ENCODE data around the gene UNC5B.
"Not testable (repeated sequence)": the region's sequence is repeated elsewhere in the genome, so short reads cannot be mapped to it uniquely, and the experiment has no call there.

Gene UNC5B

DNA sequence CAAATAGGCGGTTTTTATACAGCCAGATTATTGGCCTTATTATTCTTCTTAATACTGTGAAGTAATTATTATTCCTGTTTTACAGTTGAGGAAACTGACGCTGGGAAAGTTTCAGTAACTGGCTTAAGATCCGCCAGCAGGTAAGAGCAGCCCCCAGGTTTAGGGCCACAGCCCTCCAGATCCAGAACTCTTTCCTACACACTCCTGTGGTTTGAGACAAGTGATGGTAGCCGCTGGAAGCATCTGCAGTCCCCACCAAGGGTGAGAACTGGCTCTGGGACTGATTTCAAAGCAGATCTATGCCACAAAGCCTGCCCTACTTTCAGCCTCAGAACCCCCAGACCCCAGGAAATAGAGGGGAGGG is 3.0 kb upstream of the UNC5B start:
- DNase-seq (ENCODE audit: low read depth, low spot score): no peak

DNA sequence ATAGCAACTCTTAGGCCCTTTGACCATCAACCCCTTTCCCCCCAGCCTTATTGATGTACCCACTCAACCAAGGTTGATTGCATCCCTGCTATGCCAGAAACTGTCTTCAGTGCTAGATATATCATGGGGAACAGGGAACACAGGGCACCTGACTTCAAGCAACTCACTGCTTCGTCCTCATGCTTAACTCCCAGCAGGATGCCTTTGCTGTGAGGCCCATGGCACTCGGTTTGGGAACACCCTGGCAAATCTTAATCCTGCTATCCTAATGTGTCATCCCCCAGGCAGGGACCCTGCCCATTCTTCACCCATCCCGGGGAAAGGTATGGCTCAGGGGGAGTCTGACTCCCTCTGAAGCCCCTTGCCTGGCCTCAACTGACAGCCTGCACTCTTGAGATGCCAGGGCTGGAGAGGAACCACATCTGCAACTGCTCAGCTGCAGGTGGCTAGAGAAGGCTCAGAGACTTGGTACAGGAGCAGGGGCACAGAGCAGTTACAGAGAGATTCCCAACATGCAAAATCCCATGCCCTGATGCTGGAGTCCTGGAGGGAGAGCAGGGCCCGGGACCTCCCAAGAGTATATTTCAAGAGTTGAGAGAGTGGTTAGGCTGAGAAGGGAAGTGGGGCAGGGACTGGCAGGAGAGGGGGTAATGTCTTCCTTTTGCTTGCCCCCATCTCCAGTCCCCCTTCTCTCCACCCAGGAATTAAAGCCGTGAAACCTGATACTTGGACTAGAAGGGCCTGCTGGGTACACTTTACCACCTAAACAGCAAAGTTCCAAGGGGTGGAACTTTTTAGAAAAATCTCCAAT is 2.4 kb upstream of the UNC5B start:
- DNase-seq (ENCODE audit: low read depth, low spot score): no peak

DNA sequence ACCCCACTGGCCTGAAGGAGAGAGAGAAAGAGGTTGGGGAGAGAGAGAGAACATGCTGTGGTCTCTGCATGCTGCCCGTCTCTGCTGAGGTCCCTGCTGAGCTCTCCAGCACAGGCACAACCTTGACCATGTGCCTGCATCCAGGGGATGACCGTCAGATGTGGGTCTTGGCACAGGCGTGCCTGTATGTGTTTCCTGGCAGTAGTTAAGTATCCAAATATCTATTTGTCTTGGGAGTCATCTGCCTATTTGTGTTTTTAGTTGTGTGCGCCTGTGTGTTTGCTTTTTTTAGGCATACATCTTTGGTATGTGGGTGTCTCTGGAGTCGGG is 1.9 kb upstream of the UNC5B start:
- DNase-seq (ENCODE audit: low read depth, low spot score): no peak

DNA sequence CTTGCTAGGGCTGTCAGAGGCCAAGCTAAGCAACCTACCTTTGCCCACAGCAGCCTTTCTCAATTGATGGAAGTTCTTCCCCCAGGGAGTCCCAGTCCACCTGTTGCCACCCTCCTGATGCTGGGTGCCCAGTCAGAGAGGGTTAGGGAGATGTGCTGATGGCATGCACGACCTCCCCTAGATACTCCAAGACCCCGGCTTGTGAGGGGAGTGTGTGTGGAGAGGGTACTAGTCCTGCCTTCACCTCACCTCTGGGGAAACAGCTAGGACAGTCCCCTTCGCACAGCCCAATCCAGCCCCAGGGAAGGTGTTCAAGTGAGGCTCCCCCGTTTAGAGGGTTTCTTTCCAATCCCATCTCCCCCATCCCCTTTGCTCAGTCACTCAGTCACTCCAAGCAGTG is 1.3 kb upstream of the UNC5B start:
- DNase-seq (ENCODE audit: low read depth, low spot score): no peak

DNA sequence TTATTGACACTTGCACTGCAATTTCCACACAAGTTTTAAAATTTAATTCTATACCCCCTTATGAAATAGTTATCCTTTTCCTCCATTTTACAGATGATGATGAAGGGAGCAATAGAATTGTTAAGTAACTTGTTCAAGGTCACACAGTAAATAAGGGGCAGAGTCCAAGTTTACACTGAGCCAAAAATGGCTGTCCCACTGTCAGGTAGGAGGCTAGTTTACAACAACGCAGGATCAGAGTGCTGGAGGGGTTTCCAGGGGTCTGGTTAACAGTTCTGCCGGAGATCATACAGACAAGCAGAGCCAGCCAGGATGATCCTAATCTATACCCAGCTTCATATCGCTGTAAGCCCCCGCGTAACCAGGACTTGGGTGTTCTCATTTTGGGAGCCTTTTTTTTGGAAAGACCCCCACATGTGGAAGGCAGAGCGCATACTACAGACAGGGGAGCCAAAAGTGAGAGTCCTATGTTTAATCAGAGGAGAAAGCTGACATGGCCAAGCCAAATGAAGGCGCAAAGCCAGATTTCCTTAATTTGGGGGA is 524 bp upstream of the UNC5B start:
- DNase-seq (ENCODE audit: low read depth, low spot score): no peak

DNA sequence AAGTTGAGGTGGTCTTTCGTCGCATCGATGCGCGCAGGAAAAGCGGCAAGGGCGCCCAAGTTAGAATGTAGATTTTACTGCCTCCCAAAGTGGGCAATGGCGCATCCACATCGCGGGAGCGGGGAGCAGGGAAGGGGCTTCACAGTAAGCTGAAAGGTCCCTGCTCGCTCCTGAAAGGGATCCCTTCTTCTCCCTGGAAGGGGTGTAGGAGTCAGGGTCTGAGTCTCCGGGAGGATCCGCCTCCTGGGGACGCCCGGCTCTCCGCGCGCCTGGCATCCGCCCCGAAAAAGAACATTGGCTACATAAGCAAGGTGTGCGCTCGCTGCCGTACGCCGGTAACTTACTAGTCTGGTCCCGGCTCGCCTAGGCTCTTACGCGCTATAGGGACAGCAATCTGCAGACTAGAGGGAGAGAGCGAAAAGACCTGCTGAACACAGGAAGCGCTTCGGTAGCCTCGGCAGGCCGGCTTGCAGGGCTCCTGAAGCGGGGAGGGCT is 804 bp downstream of the UNC5B start:
- no peak for DNase-seq (ENCODE audit: low read depth, low spot score)

DNA sequence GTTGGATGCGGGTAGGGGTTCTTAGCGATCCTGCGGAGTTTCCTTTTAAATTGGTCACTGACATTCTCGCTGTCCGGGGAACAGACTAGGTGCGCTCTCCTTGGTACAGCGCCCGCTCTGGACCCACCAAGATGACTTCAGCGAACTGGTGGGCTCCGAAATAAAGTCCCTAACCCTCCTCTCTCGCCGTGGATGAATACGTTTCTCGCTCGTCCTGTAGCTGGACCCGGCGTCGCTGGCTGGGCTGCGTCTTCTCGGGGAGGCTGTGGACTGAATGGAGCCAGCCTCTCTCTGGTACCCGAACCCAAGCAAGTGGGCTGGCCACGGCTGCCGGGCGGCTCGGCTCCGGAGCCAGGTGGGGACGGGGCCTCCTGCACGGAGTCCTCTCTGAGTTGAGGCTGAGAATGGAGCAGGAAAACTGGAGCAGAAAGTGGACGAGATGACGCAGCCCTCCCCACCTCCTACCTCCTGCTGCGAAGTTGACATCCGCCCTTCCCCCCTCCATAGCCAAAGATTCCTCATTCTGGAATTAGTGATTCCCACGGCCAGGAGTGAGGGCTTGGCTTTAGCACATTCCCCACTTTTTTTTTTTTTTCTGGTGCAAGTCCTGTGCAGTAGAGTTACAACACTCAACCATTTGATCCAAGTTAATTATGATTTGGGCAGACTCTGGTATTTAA is 1.5 kb downstream of the UNC5B start:
- DNase-seq (ENCODE audit: low read depth, low spot score): no peak

DNA sequence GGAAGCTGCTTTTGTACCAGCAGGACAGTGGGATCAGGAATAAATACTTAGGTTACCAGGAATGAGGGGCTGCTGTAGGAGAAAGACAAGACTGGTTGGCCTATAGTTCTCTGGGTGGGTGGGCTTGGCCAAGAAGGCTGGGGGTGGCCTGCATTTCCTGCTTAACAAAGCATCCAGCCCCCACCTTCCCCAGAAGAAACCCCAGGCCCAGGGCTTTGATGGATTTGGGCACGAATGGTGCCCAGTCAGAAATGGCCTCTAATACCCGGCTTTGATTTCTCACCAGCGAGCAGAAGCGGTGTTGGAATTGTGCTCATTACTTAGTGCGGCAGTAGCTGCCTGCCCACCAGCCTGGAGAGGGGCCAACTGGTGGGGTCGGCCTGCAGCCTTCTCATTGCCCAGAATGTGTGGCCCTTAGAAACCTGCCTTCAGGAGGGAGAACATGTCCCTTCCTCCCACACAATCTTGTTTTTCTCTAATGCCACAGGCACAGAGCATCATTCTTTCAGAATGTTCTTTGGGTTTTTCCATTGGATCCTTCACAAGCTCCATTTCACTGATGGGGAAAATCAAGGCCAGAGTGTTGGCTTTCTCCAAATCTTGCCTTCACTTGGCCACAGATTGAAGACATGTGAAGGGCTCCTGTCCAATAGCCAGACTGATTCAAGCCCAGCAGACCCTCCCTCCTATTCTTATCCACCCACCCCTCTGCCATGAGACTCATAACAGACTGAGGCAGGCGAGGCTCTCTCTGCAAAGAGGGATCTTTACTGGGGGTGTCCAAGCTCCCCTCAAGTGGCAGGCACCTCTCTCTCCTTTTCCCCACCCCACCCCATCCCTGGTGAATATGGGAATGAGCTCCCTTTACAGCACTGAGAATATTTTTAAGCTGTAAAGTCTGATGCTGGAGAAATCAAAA is 2.5 kb downstream of the UNC5B start:
- no peak for DNase-seq (ENCODE audit: low read depth, low spot score)

DNA sequence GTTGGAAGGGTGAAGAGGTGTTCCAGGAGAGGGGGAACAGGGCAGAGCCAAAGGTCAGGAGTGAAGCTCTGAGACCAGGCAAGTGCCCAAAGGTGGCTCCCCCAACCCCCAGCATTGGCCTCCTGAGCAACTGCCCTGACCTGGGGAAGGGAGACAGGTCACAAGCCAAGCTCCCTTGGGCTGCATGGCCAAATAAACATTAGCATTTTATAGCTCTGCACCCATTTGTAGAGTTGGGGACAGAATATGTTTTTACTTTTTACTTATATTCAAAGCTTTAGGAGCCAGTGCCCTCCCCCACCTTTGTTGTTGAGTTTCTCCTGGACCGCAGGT is 4.0 kb downstream of the UNC5B start:
- no peak for DNase-seq (ENCODE audit: low read depth, low spot score)

DNA sequence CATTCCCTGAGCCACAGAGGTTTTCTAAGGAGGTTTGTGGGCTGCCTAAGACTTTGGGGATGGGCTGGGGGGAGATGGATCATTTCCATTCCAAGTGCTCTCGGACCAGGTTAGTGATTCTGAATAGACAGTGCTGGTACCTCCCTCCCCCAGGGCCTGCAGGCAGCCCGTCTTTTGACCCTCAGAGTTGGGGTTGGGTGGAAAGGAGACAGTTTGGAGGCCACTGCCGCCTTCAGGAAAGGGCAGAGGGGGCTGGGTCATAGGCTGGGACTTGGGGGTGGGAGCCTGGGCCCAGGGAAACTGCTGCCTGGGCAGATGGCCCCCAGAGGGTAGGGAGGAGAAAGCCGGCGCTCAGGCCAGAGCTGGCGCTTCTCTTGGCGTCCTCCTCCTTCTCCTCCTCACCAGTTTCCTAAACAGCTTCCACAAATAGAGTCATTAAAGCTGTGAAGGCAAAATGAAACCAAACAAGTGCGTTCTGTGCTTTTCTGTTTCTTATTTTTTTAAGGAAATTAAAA is 4.4 kb downstream of the UNC5B start:
- no peak for DNase-seq (ENCODE audit: low read depth, low spot score)

DNA sequence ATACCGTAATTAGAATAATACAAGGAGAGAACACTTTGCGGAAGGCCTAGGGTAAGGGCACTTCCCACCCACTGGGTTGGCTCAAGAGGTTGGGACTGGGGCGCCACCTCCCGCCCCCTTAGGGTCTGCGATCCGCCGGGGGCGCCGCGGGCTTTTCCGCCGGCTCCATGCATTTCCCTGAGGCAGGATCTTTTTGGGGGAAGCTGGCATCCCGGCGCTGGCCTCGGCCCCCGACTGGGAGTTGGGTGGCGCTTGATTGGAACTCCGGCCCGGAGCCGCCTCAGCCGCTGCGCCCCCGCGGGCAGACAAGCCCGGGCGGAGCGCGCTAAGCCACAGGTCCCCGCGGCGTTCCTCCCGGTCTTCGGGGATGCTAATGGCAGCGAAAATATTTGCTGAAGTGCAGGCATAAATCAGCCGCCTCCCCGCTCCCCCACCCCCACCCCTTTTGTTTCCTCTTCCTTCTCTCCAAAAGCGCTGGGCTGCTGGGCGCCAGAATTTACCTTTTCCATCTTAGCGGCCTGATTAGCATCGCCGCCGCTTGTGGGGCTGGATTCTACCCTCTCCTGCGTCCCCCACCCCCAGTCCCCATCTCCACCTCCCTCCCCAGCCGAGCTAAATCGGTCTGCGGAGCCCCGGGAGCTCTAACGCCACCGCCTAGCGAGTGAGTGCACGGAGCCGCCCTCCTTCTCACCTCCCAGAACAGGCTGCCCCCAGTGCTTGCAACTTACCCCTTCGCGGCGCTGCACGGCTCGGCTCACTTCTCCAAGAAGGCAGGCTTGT is 5.1 kb downstream of the UNC5B start:
- DNase-seq (ENCODE audit: low read depth, low spot score): no peak

DNA sequence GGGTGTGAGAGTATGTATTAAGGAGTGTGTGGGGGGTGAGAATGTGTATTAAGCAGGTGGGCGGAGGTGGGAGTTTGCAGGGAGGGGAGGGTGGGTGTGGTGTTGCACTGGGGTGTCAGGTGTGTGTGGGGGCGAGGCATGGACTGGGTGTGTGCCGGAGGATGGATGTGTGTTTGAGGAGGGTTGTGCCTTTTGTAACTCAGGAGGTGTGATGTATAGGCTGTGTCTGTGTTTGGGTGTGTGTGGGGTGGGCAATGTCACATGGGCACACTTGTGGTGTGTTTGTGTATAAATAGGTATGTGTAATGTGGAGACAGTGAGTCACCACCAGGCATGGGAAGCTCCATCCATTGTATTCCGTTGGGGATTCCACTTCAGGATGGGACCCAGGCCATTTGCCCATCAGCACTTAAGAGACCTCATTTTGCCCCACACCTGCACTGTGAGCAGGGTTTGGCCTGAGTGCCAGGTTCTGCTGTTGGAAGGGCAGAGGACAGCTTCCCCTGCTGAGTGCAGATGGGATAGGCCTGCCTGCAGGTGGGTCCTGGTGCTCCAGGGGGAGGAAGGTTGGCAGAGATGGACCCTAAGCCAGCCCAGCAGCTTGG is 5.8 kb downstream of the UNC5B start:
- DNase-seq (ENCODE audit: low read depth, low spot score): no peak

DNA sequence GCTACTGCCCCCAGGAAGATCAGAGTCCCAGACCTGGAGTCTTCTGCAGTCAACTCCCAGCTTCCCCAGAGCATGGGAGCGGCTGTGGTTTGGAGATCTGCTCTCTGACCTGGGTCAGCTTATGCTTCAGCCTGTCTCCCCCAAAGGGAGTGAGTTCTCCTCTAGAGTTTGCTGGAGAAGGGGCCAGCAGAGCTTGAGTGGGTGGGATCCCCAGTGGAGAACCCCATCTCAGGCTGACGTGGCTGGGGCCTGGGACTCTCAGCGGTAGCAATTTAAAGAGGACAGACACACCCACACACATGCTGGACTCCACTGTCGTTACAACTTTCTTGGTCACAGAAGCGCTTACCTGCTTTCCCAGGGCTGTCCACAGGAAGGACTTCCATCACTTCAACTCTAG is 6.3 kb downstream of the UNC5B start:
- DNase-seq (ENCODE audit: low read depth, low spot score): no peak

DNA sequence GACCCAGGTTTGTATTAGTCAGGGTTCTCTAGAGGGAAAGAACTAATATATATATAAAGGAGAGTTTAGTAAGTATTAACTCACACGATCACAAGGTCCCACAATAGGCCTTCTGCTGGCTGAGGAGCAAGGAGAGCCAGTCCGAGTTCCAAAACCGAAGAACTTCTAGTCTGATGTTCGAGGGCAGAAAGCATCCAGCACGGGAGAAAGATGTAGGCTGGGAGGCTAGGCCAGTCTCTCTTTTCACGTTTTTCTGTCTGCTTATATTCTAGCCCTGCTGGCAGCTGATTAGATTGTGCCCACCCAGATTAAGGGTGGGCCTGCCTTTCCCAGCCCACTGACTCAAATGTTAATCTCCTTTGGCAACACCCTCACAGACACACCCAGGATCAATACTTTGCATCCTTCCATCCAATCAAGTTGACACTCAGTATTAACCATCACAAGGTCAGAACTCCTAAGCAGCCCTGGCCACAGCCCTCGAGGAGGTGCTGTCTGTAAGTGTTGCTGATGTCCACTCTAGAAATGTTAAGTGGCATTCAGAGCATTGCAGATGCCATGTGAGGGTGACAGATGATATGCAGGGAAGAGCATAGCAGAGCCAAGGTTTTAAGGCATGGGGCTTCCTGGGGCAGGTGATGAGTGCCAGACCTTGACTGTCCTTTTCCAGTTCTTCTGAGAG is 7.0 kb downstream of the UNC5B start:
- DNase-seq (ENCODE audit: low read depth, low spot score): not testable (repeated sequence)

DNA sequence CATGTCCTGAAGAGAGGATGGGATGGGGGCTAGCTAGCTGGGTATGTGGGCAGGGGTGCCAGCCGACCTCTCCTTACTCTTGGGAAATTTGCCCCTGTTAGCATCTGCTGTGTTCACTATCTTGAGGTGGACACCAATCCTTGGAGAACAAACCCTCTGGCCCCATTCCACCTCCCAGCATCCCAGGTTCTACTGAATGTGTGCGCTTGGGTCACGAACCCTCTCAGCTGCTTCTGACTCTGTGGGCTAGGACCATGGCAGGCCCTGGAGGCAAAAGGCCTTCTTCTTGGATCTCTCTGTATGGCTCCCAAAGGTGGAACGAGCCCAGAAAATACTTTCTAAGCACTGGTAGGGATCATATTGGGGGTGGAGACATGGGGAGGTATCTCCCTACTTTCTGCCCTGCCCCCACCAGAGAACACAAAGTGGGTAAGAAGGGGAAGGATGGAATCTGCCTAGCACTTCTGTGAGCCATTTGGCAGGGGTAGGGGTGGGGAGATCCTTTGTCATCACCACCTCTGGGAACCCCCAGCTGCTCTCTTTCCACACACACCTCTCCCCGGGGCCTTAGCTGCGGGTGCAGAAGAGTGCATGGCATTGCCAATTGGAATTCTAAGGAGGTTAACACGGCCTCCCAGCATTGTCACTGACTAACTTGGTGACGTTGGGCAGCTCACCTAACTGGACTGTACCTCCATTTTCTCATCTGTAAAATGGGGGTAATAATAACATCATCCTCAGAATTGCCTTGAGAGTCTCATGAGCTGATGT is 7.7 kb downstream of the UNC5B start:
- DNase-seq (ENCODE audit: low read depth, low spot score): no peak

DNA sequence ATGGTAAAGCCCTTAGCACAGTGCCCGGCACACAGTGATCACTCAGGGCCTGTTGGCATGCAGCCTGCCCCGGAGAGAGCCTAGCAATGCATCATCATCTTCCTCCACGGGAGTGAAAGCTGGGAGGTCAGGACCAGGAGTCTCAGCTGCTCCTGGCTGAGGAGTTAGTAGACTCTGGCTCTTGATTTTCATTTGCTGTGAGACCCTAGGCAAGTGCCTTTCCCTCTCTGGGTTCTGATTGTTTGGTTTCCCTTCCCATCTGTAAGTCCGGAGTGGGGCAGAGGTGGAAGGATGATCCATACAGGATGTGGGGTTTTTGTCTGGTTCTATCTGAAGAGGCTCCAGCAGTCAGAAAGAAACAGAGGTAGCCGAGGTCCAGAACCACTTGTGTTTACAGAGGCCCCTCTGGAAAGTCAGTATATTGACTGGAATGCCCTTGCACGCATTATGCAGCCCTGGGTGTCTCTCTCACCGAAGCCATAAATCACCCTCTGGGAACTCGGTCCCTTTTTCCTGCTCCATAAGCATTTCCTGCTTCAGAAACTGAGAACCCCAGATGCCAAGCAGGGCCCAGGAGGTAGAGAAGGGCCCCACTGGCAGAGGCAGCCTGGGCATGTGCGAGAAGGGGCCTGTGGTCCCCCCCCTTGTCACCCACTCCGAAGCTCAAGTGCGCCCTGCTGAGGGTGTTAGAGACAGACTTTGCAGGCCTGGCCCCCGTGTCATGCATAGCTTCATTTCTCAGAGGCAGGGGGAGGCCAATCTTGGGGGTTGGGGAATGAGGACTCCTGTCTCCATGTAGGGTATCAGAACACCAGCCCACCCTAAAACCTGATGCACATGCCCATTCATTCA is 8.5 kb downstream of the UNC5B start:
- no peak for DNase-seq (ENCODE audit: low read depth, low spot score)

DNA sequence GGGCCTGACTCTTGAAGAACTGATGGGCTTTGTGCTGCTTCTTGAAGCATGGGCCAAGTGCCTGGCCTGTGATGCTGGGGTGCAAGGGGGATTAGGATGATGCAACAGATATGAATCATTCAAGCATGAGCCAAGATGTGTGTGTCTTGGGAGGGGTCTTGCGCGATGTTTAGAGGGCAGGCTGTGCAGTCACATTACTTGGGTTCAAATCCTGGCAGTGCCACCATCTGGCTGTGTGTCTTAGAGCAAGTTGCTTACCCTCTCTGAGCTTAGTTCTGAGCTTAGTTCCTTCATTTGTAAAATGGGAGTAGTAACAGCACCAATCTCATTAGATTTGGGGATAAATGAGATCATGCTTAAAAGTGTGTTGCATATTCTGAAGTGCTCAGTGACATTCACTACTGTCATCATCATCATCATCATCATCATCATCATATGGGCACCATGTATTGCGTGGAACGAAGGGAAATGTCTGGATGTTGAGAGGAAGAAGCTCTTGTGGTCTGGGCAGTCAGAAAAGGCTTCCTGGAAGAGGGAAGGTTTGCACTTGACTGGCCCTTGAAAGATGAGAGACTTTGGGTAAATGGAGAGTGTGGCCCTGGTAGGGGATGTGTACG is 9.3 kb downstream of the UNC5B start:
- DNase-seq (ENCODE audit: low read depth, low spot score): no peak

Data from brain pericyte (primary cell).